GM19324 (cell line): ENCODE results near the gene CCDC192.
"Not testable (repeated sequence)": the region's sequence is repeated elsewhere in the genome, so short reads cannot be mapped to it uniquely, and the experiment has no call there.

Source experiments
- ATAC-seq: cut with Tn5 transposase; IDR thresholded peaks from one replicate; pipeline ENCODE4 v1.9.1; 2021; ENCODE audit warnings: mild to moderate bottlenecking, moderate library complexity; ENCODE audit not compliant: unreplicated experiment, low FRiP score

Gene CCDC192

DNA sequence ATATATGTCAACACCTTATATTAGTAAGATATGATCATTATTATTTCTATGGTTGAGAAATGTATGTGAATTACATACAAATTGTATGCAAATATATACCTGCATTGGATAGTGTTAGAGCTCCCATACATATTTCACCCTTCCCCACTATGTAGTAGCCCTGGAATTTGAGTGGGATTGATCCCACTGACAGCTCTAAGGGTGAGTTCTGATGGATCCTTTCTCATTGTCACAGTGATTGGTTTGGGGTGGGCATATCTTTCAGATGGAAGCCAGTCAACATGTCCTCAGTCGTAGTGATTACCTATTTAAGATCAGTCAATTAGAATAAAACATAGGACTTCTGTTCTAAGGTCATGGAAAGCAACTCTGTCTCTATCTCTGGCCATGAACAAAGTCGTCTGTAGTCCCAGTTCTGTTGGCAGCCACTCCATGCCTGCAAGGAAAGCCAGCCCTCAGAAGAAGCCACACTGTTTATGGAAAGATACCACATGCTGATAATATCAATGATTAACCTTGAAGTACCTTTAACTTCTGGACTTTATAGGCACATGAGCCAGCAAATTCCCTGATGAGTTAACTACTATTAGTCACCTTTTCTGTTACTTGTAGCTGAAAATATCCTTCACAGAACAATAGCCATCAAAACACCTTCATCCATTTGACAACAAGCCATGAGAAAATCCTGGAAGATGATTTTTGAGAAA, 5.1 kb upstream of the CCDC192 start:
- no peak for ATAC-seq

DNA sequence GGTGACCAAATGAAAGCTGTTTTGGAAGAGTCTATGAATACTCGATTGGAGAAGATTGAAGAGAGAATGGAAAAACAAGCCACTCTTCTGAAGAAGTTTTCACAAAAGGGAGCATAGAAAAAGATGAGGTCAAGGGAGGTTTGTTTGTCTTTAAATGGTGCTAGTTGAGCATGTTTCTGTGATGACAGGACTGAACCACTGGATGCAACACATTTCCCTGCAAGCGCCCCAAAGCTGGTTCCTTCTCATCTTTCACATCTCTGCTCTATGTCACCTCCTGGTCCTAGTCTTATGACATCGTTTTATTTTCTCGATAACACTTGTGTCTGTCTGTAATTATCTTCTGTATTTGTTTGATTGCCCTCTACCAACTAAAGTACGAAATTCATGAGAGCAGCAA, 3.8 kb upstream of the CCDC192 start:
- ATAC-seq, result no peak

DNA sequence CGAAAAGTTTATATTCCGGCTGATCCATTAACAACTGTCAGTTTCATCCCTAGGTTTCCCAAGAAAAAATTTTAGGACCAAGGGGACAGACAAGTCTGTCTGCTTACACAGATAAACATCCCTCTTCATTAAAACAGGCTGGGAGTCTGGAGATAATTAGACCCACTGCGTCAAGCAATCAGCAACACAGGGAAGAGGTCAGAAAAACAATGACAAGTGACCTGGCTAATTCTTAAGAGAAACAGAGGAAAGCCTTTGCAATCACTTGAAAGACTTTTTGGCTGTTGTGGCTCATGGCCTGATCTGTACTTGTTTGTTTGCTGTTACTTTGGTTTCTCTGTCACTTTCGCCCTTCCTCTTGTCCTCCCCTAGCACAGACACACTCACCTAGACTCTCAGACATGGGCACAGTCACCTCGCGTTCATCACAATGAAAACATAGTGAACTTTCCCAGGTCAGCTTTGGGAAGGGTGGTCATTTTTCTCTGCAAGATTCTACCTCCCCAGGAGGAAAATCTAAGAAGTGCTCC, 2.9 kb upstream of the CCDC192 start:
- no peak for ATAC-seq

DNA sequence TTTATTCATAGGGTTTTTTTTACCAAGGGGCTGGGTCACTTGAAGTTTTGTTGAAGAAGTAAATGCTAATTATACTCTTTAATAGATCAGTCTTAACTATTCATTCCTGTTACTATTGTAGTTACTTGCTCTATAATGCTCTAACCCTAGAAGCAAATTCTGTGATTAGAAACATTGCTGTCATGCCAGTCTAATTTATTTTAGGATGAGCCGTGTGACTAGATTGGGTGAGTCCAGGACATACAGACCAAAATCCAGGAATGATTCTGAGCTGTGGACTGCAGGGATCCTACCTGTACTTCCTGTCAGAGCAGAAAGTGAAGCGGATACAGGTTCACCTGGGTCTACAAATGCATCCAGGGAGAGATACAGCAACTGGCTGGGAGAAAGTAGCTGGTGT, 757 bp upstream of the CCDC192 start:
- ATAC-seq, result no peak

DNA sequence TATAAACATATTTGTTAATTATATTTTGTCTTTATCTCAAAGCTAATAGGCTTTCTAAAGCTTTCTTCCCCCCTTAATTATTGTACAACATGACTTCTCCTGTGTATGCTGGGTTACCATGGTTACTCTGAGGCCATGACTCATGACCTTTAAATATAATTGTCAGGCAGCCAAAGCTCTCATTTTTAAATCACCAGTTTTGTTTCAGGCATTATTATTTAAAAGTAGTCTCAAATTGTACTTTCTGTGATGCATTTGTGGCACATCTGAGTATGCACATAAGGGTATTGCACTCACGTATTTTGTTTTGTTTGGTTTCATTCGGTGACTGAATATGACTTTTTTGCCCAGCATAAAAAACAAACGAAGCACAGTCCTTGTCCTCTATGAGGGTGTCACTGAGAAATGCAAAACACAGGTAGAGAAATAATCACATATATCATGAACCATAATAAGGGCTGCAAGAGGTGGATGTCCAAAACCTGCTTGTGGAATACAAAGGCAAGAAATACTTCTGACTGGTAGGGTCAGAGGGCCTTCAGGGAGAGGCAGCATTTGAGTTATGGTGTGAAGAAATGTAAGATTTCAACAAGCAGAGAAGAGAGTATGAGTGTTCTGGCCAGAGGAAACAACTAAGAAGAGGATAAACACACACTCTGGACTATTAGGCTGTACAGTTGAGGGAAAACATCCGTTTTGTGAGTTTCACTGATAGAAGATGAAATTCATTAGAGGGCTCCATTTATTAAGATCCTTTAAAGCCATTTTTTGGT, 2.1 kb downstream of the CCDC192 start:
- ATAC-seq, result no peak

DNA sequence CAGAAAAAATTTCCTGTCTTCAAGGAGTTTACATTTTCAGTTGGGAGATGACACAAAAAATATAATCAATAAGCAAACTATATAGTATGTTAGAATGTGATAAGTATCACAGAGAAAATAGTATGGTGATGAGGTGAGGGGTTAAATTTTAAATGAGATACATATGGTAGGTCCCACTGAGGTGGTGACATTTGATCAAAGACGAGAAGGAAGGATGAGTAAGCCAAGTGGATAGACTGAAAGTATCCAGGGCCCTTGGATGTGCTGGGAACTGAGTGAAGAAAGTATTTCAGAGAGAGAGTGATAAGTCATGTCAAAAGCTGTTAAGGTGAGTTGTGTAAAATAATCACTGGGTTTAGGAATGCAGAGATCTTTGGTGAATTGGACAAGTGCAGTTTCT, 3.5 kb downstream of the CCDC192 start:
- ATAC-seq, result no peak

DNA sequence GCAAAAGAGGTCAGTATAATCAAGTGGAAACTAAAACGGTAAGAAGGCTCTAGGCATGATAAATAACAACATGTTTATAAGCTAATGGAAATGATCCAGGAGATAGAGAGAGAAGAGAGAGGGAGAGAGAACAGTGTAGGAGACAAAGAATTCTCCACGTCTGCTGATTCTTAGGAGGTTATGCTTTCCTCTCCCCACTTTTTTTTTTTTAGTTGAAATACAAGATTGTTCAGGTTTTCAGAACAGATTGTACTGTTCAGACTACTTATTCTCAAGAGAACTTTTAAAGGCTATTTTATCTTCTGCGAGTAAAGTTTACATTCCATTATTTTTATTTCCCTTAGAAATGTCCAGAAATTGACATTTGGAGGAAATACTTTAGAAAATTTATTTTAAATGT, 4.0 kb downstream of the CCDC192 start:
- ATAC-seq, result no peak

DNA sequence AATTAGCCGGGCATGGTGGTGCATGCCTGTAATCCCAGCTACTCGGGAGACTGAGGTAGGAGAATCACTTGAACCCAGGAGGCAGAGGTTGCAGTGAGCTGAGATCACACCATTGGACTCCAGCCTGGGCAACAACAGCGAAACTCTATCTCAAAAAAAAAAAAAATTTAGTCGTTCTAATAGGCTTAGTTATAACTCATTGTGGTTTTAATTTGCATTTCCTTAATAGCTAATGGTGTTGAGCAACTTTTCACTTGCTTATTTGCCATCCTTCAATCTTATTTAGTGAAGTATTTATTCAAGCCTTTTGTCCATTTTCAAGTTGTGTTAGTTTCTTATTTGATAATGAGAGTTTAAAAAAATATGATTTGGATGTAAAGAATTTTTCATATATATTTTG, 9.9 kb downstream of the CCDC192 start:
- not testable (repeated sequence) for ATAC-seq

DNA sequence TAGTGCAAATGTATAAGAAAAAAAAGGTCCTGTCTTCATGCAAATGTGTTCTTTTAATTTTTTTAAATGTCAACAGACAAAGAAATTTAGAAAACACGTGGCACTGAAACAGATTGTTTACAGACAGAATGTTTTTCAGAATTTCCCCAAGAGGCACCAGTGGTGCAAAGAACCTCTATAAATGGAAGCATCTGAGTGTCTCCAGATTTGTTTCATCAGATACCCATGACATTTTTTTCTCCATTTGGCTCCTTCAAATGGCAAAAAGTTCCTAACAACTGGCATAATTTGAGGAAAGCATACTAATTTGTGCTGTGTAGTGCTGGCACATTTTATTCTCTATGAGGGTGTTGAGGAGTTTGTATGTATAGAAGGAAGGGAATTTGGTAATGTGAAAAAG, 15.0 kb downstream of the CCDC192 start:
- ATAC-seq, result no peak

DNA sequence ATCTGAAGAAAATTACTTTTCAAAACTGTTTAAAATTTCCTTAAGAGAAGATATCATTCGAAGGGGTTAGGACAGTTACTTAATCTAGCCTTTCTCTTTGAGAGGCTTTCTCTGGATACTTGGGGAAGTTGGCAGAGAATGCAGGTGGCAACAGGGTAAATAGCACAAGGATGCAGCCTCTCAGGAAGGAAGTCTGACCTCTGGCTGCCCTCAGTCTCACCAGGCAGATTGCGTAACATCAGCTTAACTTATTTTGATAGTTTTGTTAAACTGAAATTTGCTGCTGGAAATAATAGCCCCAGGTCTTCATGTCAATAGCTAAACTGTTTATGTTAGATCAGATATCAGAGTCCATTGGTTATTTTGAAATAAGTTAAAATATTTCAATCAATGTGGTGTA, 20.4 kb downstream of the CCDC192 start:
- ATAC-seq, result no peak

DNA sequence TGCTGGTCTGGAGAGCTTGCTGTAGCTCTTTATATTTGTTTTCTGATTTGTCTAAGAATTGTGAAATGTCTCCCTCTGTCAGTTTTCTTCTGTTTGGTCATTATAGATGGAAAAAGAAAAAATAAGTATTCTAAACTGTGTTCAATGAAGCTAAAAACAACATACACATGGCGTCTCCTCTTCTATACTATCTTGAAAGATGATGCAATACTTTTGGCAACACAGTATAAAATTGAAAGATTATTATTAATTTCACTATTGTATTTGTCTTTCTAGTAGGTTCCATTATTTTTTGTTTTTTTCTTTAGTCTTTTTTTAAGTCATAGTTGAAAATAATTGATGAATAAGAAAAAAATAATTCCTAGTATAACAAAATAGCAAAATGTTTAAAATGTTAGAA, 22.5 kb downstream of the CCDC192 start:
- ATAC-seq, result no peak

DNA sequence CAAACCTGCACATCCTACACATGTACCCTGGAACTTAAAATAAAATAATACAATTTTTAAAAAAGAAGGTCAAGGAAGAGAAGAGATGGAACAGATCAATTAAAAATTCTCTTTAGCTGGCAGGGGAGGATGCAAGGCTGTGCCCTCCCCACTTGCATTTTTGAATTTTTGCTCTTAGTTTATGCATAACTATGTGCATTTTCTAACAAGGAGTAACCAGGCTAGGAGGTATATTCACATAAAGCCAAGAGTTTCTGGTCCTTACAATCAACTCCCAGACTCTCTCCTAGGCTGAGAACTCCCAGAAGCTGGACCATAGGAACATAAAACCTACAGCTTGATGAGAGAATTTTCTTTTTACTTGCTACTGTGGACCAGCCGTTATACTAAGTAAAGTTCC, 29.8 kb downstream of the CCDC192 start:
- ATAC-seq, result no peak

DNA sequence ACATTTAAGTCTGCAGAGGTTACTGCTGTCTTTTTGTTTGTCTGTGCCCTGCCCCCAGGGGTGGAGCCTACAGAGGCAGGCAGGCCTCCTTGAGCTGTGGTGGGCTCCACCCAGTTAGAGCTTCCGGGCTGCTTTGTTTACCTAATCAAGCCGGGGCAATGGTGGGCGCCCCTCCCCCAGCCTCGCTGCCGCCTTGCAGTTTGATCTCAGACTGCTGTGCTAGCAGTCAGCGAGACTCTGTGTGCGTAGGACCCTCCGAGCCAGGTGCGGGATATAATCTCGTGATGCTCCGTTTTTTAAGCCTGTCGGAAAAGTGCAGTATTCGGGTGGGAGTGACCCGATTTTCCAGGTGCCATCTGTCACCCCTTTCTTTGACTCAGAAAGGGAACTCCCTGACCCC, 36.2 kb downstream of the CCDC192 start:
- not testable (repeated sequence) for ATAC-seq

DNA sequence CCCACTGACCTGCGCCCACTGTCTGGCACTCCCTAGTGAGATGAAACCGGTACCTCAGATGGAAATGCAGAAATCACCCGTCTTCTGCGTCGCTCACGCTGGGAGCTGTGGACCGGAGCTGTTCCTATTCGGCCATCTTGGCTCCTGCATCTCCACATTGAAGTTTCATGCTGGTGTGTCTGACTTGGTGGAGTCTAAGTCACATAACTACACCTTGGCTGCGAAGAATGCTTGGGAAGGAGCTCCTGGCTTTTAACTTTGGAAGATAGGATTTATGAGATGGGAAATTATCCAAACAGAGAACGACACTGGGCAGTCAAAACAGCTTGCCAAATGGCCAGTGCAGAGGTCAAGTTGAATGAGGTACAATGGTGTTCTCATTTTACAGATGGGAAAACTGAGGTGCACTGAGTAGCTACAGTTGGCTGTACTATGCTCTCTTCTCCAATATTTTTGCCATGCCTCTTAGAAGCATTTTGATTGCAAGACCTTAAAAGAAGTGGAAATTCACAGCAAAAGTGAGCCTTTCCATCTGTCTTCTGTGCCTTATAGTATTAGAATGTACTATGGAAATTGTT, 36.7 kb downstream of the CCDC192 start:
- ATAC-seq, result no peak

DNA sequence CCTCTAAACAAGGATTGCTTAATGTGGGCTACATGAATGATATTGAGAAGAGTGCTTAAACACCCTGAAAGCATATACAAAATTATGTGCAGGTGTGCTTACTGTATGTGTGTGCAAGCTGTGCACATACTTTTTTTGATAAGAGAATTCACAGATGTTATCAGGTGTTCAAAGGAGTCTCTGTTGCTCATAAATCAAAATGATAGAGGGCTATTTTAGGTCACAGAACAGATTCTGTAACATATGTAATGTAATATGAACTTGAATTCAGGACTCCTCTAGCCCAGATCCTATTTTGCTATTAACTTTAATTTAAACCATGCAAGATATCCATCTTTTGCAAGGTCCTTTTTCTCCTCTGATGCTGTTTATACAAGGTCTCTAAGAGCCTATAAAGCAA, 38.2 kb downstream of the CCDC192 start:
- no peak for ATAC-seq

DNA sequence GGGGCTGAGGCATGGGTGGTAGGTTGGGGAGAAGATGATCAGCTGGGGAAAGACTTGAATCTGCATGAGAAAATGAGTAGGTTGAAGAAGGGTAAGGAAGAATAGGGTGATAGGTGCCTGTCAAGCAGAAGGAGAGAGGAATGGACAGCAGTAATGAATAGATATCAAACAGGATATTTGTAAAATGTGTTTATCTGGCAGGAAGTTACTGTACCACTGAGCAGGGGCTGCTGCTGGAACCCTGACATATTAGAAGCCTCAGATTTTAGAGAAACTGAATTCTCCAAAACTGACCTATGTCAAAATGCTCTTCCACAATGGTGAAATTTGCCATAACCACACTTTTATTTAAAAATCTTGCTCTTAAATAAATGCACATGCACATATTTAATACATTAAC, 41.0 kb downstream of the CCDC192 start:
- ATAC-seq, result no peak

DNA sequence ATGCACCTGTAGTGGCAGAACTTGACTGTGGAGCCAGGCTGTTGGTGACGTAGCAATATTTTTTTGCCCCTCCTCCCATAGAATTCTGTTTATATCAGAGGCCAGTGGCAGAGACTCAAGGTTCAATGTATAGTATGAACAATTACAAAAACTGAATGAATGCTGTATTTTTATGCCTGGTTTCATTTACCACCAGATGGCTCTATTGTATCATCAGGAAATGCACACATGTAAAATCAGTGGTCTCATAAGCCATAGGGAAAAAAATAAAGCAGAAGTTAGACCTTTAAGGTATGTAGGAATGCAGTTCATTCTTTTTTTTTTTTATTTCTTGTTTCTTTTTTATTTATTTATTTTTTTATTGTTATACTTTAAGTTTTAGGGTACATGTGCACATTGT, 43.6 kb downstream of the CCDC192 start:
- ATAC-seq, result no peak

DNA sequence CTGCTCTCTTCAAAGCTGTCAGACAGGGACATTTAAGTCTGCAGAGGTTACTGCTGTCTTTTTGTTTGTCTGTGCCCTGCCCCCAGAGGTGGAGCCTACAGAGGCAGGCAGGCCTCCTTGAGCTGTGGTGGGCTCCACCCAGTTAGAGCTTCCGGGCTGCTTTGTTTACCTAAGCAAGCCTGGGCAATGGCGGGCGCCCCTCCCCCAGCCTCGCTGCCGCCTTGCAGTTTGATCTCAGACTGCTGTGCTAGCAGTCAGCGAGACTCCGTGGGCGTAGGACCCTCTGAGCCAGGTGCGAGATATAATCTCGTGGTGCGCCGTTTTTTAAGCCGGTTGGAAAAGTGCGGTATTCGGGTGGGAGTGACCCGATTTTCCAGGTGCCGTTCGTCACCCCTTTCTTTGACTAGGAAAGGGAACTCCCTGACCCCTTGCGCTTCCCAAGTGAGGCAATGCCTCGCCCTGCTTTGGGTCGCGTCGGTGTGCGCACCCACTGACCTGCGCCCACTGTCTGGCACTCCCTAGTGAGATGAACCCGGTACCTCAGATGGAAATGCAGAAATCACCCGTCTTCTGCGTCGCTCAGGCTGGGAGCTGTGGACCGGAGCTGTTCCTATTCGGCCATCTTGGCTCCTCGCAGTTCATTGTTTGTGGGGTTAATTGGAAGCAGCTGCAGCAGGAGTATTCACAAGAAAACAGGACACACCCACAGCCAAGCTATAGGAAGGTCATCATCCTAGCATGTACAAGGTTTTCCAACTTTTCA, 49.5 kb downstream of the CCDC192 start:
- not testable (repeated sequence) for ATAC-seq

DNA sequence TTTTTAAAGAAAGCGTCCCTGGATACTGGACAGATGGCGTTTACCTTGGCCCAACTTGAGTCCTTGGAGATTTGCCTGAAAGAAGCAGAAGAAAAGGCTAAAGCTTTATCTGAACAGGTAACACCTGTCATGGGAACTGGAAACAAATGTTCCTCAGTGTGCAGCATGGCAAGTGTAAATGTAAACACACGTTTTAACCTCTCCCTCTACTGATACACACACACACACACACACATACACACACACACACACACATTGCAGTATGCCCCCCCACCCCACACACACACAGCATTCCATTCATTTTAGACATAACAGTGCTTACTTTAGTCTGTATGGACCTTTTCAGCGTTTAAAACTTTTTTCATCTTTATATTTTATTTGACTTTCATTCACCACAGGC, 51.1 kb downstream of the CCDC192 start:
- ATAC-seq, result no peak

DNA sequence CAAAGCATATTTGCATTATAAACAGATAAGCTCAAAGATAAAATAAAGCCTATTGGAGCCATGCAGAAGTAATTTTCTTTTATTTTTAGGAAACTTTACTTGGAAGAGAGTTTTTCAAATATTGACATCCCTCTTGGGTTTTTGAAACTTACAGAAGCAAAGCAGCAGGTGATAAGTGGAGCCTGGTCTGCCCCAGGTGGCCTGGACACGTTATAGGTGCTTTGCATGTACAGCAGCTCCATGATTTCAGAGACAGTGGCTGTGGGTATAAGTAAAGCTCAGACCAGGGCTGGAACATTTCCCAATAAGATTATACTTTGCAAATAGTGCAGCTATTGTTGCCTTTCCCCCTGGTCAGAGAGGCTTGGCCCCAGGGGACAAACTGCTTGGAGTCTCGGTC, 51.5 kb downstream of the CCDC192 start:
- ATAC-seq, result no peak

DNA sequence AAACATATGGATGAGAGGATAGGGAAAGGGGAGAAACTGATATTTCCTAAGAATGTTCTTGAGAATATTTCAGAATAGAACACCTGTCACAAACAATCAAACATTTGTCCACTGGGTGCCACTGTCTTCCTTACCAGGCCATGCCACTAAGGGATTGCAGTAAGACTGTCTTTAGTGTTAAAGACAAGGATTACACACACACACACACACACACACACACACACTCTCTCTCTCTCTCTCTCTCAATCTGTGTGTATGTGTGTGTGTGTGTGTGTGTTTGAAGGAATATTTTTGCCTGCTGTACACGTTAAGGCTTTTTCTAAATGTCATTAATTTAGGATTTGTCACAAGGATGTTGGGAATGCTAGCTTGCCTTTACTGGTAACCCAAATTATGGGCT, 54.4 kb downstream of the CCDC192 start:
- peak; percentile 74 for ATAC-seq
